ENCODE data around the gene CCDC93.

DNA sequence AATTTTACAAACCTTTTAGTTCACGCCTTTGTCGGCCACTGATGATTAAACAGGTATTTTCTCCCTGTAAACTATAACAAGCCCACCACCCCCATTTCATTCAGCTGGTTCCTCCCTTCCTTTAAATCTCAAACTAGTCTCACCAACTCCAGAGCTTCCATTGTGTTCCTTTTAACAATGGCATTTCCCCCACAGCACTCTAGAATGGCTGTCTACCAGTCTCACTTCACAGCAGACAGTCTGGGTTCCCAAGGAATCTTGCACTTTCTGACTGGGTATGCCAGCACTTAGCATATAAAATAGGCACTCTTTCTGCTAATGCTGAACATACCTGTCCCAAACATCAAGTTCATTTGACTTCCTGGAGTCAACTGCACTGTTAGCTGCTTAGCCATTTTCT is 75.3 kb downstream of the CCDC93 start:
- TF ChIP-seq POLR2AphosphoS5 (IDR thresholded peaks at IDR 0.05) = no peak
- TF ChIP-seq, protein P1, sequence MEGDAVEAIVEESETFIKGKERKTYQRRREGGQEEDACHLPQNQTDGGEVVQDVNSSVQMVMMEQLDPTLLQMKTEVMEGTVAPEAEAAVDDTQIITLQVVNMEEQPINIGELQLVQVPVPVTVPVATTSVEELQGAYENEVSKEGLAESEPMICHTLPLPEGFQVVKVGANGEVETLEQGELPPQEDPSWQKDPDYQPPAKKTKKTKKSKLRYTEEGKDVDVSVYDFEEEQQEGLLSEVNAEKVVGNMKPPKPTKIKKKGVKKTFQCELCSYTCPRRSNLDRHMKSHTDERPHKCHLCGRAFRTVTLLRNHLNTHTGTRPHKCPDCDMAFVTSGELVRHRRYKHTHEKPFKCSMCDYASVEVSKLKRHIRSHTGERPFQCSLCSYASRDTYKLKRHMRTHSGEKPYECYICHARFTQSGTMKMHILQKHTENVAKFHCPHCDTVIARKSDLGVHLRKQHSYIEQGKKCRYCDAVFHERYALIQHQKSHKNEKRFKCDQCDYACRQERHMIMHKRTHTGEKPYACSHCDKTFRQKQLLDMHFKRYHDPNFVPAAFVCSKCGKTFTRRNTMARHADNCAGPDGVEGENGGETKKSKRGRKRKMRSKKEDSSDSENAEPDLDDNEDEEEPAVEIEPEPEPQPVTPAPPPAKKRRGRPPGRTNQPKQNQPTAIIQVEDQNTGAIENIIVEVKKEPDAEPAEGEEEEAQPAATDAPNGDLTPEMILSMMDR (IDR thresholded peaks at IDR 0.05) = no peak
- no peak for TF ChIP-seq POLR2A (IDR thresholded peaks at IDR 0.05)
- no peak for TF ChIP-seq EP300 (IDR thresholded peaks at IDR 0.05; ENCODE audit: low read depth)
